GM21717 (cell line): ENCODE data around the gene RGCC.
A peak's percentile ranks its signal among the peaks of the same experiment; 100 is the strongest.
"Not testable (repeated sequence)": the region's sequence is repeated elsewhere in the genome, so short reads cannot be mapped to it uniquely, and the experiment has no call there.

Experiments
- ATAC-seq: cut with Tn5 transposase; IDR thresholded peaks from one replicate; pipeline ENCODE4 v1.9.1; 2021; ENCODE audit warnings: mild to moderate bottlenecking, moderate library complexity; ENCODE audit not compliant: unreplicated experiment

Gene RGCC

GRCh38 chr13:41488124-41488523, 30.8 kb downstream of the RGCC start:
- ATAC-seq = peak; percentile 41

- no peak for ATAC-seq
Measured at GRCh38 chr13:41490371-41491015, 33.1 kb downstream of the RGCC start.

GRCh38 chr13:41491436-41491835, 34.1 kb downstream of the RGCC start:
- ATAC-seq = no peak

- peak; percentile 54 for ATAC-seq
Measured at GRCh38 chr13:41492432-41493260, 35.3 kb downstream of the RGCC start.

GRCh38 chr13:41494202-41494601, 36.9 kb downstream of the RGCC start:
- ATAC-seq = no peak

- ATAC-seq = no peak
Measured at GRCh38 chr13:41495044-41495443, 37.7 kb downstream of the RGCC start.

- no peak for ATAC-seq
Measured at GRCh38 chr13:41496420-41497234, 39.3 kb downstream of the RGCC start.

- no peak for ATAC-seq
Measured at GRCh38 chr13:41497436-41497835, 40.1 kb downstream of the RGCC start.

GRCh38 chr13:41499452-41499851, 42.1 kb downstream of the RGCC start:
- no peak for ATAC-seq

GRCh38 chr13:41500511-41500910, 43.2 kb downstream of the RGCC start:
- peak; percentile 49 for ATAC-seq

GRCh38 chr13:41501281-41501680, 43.9 kb downstream of the RGCC start:
- ATAC-seq = no peak

- ATAC-seq = peak; percentile 5
Measured at GRCh38 chr13:41502031-41502430, 44.7 kb downstream of the RGCC start.

- peak; percentile 71 for ATAC-seq
Measured at GRCh38 chr13:41502673-41503072, 45.3 kb downstream of the RGCC start.

GRCh38 chr13:41503356-41503755, 46.0 kb downstream of the RGCC start:
- ATAC-seq = no peak

GRCh38 chr13:41504657-41505056, 47.3 kb downstream of the RGCC start:
- not testable (repeated sequence) for ATAC-seq

GRCh38 chr13:41505209-41505835, 48.0 kb downstream of the RGCC start:
- no peak for ATAC-seq

GRCh38 chr13:41506312-41506711, 49.0 kb downstream of the RGCC start:
- no peak for ATAC-seq

- ATAC-seq = no peak
Measured at GRCh38 chr13:41509971-41510370, 52.6 kb downstream of the RGCC start.

- no peak for ATAC-seq
Measured at GRCh38 chr13:41511827-41512226, 54.5 kb downstream of the RGCC start.

GRCh38 chr13:41512441-41512840, 55.1 kb downstream of the RGCC start:
- no peak for ATAC-seq

- no peak for ATAC-seq
Measured at GRCh38 chr13:41513600-41513999, 56.2 kb downstream of the RGCC start.
